Nucleus accumbens (tissue), 56 donors: ENCODE measurements around the gene CDK5R2.
"Not testable (repeated sequence)": the region's sequence is repeated elsewhere in the genome, so short reads cannot be mapped to it uniquely, and the experiment has no call there.

Experiments
- DNase-seq, 56 donors: peaks; one replicate each; lab custom pipeline; 2025; lab: John Stamatoyannopoulos, UW

CDK5R2 gene

GRCh38 chr2:218959141-218959731 lies at the start of gene CDK5R2:
TSS of gene CDK5R2 (plus strand) at chr2:218959666. CDS start at chr2:218959821, 155 bp downstream.
- peak in 53 of 56 donors; percentile 20 to 94 (median 76) for DNase-seq

- DNase-seq: no peak
Measured at GRCh38 chr2:218910741-218911140, 48.7 kb upstream of the CDK5R2 start.

GRCh38 chr2:218920504-218920903 lies 39.0 kb upstream of the CDK5R2 start:
- no peak for DNase-seq

- DNase-seq: no peak
Measured at GRCh38 chr2:218924757-218925156, 34.7 kb upstream of the CDK5R2 start.

- DNase-seq: no peak
Measured at GRCh38 chr2:218925434-218925833, 34.0 kb upstream of the CDK5R2 start.

- DNase-seq: no peak
Measured at GRCh38 chr2:218927422-218927821, 32.0 kb upstream of the CDK5R2 start.

- DNase-seq: peak in 5 of 56 donors; percentile 2 to 14 (median 6)
Measured at GRCh38 chr2:218927876-218928275, 31.6 kb upstream of the CDK5R2 start.

GRCh38 chr2:218930488-218930887 lies 29.0 kb upstream of the CDK5R2 start:
- DNase-seq: not testable (repeated sequence)

GRCh38 chr2:218931751-218932150 lies 27.7 kb upstream of the CDK5R2 start:
- not testable (repeated sequence) for DNase-seq

GRCh38 chr2:218944759-218945404 lies 14.6 kb upstream of the CDK5R2 start:
- no peak for DNase-seq

GRCh38 chr2:218946621-218947020 lies 12.8 kb upstream of the CDK5R2 start:
- no peak for DNase-seq

GRCh38 chr2:218952160-218952559 lies 7.3 kb upstream of the CDK5R2 start:
- no peak for DNase-seq

GRCh38 chr2:218953366-218953954 lies 6.0 kb upstream of the CDK5R2 start:
- DNase-seq: no peak

GRCh38 chr2:218954541-218955300 lies 4.7 kb upstream of the CDK5R2 start:
- DNase-seq: peak in 35 of 56 donors; percentile 8 to 82 (median 49)

- no peak for DNase-seq
Measured at GRCh38 chr2:218956039-218956438, 3.4 kb upstream of the CDK5R2 start.

GRCh38 chr2:218957671-218958070 lies 1.8 kb upstream of the CDK5R2 start:
- peak in 1 of 56 donors; percentile 7 for DNase-seq

GRCh38 chr2:218958276-218958675 lies 1.2 kb upstream of the CDK5R2 start:
- no peak for DNase-seq

GRCh38 chr2:218959761-218960308 lies 369 bp downstream of the CDK5R2 start:
- no peak for DNase-seq

- peak in 1 of 56 donors; percentile 24 for DNase-seq
Measured at GRCh38 chr2:218960309-218961165, 1.1 kb downstream of the CDK5R2 start.

GRCh38 chr2:218961229-218961628 lies 1.8 kb downstream of the CDK5R2 start:
- DNase-seq: no peak
